NB4 (cell line): ENCODE results near the gene BLTP3B.

ENCODE experiments used
- DNase-seq: peaks from one replicate; pipeline ENCODE4 v3.0.0; 2010; ENCODE audit warnings: low read depth
- H3K4me3 ChIP-seq: one replicate; pipeline ENCODE4 v1.5.1; 2011; ENCODE audit warnings: mild to moderate bottlenecking, low read depth, low read length, moderate library complexity
- CTCF ChIP-seq: IDR thresholded peaks from one replicate; pipeline ENCODE4 v1.5.1; 2012; ENCODE audit warnings: low read depth, low read length
- MAX ChIP-seq: IDR thresholded peaks from 2 replicates; pipeline ENCODE4 v1.6.1; 2011; ENCODE audit warnings: low read depth, low read length
- MYC ChIP-seq: IDR thresholded peaks from 2 replicates; pipeline ENCODE4 v1.6.1; 2011; ENCODE audit warnings: low read depth, low read length
- POLR2A ChIP-seq: IDR thresholded peaks from 2 replicates; pipeline ENCODE4 v1.6.1; 2011; ENCODE audit warnings: mild to moderate bottlenecking; ENCODE audit not compliant: insufficient read length; ENCODE audit errors: extremely low read depth

The BLTP3B gene

GRCh38 chr12:100164153-100164704 is 21.6 kb upstream of the BLTP3B start:
- peak overlapping the region; percentile 30 for H3K4me3 ChIP-seq
- TF ChIP-seq MAX: no peak
- no peak for TF ChIP-seq MYC
- no peak for TF ChIP-seq POLR2A
- no peak for TF ChIP-seq CTCF
- peak; percentile 42 for DNase-seq

DNA sequence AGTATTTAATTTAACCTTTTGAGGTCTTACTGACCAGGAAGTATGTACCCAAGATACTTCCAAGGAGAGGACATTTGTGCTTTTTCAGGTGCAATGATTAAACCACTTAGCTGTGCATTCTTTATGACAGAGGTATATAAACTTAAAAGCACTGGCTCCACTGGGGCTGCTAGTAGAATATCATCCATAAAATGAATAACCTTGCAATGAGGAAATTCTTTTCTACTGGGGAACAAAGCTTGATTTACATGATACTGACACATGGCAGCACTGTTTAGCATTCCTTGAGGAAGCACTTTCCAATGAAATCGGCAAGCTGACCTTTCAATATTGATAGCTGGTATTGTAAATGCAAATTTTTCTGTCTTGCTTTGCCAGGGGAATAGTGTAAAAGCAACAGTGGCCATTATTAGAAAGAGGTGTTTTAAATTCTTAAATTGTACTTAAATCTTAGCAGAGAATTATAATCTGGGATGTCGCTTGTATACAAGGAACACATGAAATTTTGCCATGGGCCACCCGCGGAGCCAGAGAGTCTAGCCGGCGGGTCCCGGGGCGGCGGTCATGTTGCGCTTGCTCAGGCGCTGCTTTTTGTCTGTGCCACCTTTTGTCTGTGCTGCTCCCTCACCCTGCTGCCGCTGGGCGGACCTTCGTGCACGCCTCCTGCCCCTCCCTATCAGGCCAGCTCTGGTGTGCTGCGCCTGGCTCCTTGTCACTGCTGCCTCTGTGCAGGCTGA is 20.9 kb upstream of the BLTP3B start:
- H3K4me3 ChIP-seq: peak overlapping the region; percentile 52
- peak; percentile 94 for DNase-seq
- no peak for TF ChIP-seq MYC
- no peak for TF ChIP-seq POLR2A
- TF ChIP-seq CTCF: peak; percentile 28
- peak; percentile 40; the same call in 1 of the 2 replicates for TF ChIP-seq MAX

DNA sequence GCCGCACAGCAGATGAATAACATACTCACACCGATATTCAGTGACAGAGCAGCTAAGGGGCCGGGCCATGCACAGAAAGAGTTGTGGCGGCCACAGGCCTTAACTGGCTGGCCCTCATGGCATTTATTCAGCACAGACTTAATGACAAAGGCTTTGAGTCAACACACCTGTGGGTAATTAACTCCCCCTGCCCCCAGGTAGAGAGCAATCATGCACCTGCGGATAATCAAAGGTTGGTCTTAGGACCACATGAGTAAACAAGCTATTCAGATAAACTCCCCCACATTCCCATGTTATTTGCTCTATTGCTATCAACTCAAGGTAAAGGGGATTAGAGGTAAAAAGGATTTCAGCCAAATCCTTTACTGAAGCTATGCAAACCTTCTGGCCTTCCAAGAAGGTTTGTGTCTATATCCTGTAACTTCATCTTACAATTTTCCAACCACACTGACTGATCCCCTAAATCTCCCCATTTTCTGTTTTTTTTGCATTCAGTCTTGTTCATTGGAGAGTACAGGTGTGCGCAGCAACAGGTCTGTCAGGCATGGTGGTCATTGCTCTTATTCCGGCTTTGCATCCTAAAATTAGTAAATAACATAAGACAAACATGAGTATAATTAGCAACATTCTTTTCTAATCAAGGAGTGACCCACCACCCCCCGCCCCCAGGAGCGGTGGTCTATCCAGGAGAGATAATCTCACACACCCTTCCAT is 16.9 kb upstream of the BLTP3B start:
- H3K4me3 ChIP-seq: no peak overlapping the region
- TF ChIP-seq MAX (no peak), CTCF (no peak), MYC (no peak), POLR2A (no peak)
- no peak for DNase-seq

DNA sequence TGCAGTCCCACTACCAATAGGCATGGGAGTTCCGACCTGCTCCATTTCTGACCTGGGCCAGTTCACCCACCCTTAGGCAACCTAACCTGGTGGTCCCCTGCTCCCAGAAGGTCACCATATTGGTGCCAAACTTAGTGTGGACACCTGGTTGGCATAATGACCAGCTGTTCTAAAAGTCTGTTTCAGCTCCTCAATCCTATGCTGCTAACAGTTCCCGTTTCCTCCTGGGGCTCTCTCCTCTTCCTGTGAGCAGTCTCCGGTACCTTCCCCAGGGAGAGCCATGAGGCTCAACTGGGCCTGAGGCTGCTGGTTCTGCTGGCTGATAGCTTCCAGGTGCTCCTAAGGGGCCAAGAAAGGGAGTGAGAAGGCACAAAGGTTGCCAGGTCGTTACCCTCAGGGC is 15.9 kb upstream of the BLTP3B start:
- no peak for DNase-seq
- H3K4me3 ChIP-seq: no peak overlapping the region
- TF ChIP-seq CTCF (no peak), MYC (no peak), POLR2A (no peak), MAX (no peak)

DNA sequence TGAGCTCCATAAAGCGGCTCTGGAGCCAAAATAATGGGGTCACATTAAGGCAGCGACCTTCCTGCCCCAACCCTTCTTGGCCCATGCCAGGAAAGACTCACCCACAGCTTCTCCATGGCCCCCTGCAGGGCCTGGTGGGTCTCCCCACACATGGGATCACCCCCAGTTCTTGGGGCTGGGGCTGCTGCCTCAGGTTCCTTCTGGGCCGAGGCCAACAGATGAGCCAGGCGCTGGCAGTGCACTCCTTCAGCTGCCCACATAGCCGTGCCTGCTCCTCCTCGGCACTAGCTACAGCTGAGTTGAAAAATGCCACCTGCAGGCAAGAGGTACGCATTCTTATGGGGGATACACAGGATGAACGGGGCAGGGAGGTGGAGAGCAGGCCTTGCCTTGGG is 14.8 kb upstream of the BLTP3B start:
- TF ChIP-seq MYC (no peak), MAX (no peak), POLR2A (no peak), CTCF (no peak)
- no peak overlapping the region for H3K4me3 ChIP-seq
- no peak for DNase-seq
